Uterus (tissue), 4 donors: ENCODE data around the gene BRMS1L. TPM values are rescaled to one million over a fixed set of nuclear protein-coding genes. Genes with fewer than 3 reads are reported as not detected.
"Not testable (repeated sequence)": the region's sequence is repeated elsewhere in the genome, so short reads cannot be mapped to it uniquely, and the experiment has no call there.

Experiments
- DNase-seq, 2 donors: peaks; one replicate each; pipeline ENCODE4 v3.0.0-alpha.2; 2019 to 2020
- H3K27ac ChIP-seq, 2 donors: fragments of 200-600 bp; sonication (generic); 1 replicate in 1 of 2; 2 replicates in 1 of 2; pipeline ENCODE4 v1.5.1; 2016 to 2018
- H3K27me3 ChIP-seq, 2 donors: fragments of 200-600 bp; sonication (generic); one replicate each; pipeline ENCODE4 v1.5.1; 2018 to 2019; ENCODE audit warnings: control low read depth in 1 of 2
- H3K36me3 ChIP-seq, 2 donors: fragments of 200-600 bp; sonication (generic); one replicate each; pipeline ENCODE4 v1.5.1; 2019; ENCODE audit warnings: control low read depth in 1 of 2
- H3K4me1 ChIP-seq, 2 donors: fragments of 200-600 bp; sonication (generic); one replicate each; pipeline ENCODE4 v1.5.1; 2018 to 2019; ENCODE audit warnings: control low read depth in 1 of 2
- H3K4me3 ChIP-seq, 2 donors: fragments of 200-600 bp; sonication (generic); 1 replicate in 1 of 2; 2 replicates in 1 of 2; pipeline ENCODE4 v1.5.1; 2018 to 2019; ENCODE audit warnings: mild to moderate bottlenecking in 1 of 2
- H3K9me3 ChIP-seq, 2 donors: fragments of 200-600 bp; sonication (generic); one replicate each; pipeline ENCODE4 v1.5.1; 2019; ENCODE audit warnings: control low read depth in 1 of 2
- POLR2A ChIP-seq, 2 donors: fragments of 450-650 bp; IDR thresholded peaks; one replicate each; pipeline ENCODE4 v1.6.1; 2016; ENCODE audit warnings: antibody characterized with exemption in 2 of 2, mild to moderate bottlenecking in 1 of 2, moderate library complexity in 1 of 2
- intact Hi-C: fragments of 100-400 bp; cut with DNase I; formaldehyde crosslinking; loops from one replicate; pipeline ENCODE4 v1.15.1; 2023; ENCODE audit warnings: low total_unique reads
- total RNA-seq, 4 donors: library from RNA; depleted of rRNA in 3 of 4; stranded (reverse); fragments of >200 nt in 3 of 4; gene quantifications; one replicate each; pipeline versions ENCODE4 v1.1.0 to v1.2.4, GENCODE V29; 2014 to 2023
- TF ChIP-seq, protein P1 (sequence below), 4 experiments: fragments of 200-600 bp in 2 of 4; fragments of 450-650 bp in 2 of 4; sonication (generic) in 2 of 4; IDR thresholded peaks; one replicate each; pipeline ENCODE4 v1.5.1; 2016 to 2019; ENCODE audit warnings: antibody characterized with exemption in 4 of 4, mild to moderate bottlenecking in 2 of 4, moderate library complexity in 1 of 4
- donor health status: DM: yes; HTN: yes; CAD: no.

The BRMS1L gene
- total RNA-seq, 4 donors from 2014 or later: 1.5 to 16.3 (median 8.5) TPM

DNA sequence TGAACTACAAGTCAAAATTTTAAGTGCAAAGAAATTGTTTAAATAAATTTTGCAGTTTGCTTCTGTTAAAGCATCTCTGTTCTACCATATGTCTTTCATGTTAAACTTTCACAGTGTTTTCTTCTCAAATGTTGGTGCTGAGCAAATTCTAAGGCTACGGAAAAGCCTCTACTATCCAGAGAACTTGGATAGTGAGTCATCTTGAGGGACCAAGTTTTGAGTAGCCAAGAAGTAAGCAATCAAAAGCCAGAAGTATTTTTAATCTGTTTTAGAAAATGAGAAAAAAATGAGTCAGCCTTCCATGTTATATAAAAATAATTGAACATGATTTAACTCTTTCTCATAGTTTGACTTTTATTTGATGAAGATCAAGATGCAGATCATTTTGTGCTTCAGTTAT, 3.3 kb downstream of the BRMS1L start:
- Histone ChIP-seq H3K4me3 (no peak overlapping the region), H3K4me1 (no peaks in the 10 kb centered on the region), H3K36me3 (no peaks in the 10 kb centered on the region), H3K9me3 (no peaks in the 10 kb centered on the region), H3K27ac (no peak overlapping the region), H3K27me3 (no peaks in the 10 kb centered on the region)
- TF ChIP-seq, protein P1, sequence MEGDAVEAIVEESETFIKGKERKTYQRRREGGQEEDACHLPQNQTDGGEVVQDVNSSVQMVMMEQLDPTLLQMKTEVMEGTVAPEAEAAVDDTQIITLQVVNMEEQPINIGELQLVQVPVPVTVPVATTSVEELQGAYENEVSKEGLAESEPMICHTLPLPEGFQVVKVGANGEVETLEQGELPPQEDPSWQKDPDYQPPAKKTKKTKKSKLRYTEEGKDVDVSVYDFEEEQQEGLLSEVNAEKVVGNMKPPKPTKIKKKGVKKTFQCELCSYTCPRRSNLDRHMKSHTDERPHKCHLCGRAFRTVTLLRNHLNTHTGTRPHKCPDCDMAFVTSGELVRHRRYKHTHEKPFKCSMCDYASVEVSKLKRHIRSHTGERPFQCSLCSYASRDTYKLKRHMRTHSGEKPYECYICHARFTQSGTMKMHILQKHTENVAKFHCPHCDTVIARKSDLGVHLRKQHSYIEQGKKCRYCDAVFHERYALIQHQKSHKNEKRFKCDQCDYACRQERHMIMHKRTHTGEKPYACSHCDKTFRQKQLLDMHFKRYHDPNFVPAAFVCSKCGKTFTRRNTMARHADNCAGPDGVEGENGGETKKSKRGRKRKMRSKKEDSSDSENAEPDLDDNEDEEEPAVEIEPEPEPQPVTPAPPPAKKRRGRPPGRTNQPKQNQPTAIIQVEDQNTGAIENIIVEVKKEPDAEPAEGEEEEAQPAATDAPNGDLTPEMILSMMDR (IDR thresholded peaks at IDR 0.05): no peak
- TF ChIP-seq POLR2A (IDR thresholded peaks at IDR 0.05): no peak
- no peak for DNase-seq
- intact Hi-C loops: no loop called here

- Histone ChIP-seq H3K36me3 (no peaks in the 10 kb centered on the region), H3K27ac (no peak overlapping the region)
- intact Hi-C loops: no loop called here
Measured at GRCh38 chr14:35835208-35835982, 9.3 kb downstream of the BRMS1L start.

DNA sequence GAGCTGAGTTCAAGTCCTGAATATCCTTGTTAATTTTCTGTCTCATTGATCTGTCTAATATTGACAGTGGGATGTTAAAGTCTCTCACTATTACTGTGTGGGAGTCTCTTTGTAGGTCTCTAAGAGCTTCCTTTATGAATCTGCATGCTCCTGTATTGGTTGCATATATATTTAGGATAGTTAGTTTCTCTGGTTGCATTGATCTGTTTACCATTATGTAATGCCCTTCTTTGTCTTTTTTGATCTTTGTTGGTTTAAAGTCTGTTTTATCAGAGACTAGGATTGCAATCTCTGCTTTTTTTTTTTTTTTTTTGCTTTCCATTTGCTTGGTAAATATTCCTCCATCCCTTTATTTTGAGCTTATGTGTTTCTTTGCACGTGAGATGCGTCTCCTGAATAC, 15.6 kb downstream of the BRMS1L start:
- H3K27ac ChIP-seq, H3K27me3 ChIP-seq, H3K36me3 ChIP-seq, H3K4me1 ChIP-seq, intact Hi-C loops, H3K9me3 ChIP-seq, H3K4me3 ChIP-seq, DNase-seq: not testable (repeated sequence)

More at GRCh38 chr14:35835208-35835982, 9.3 kb downstream of the BRMS1L start:
- H3K4me1 ChIP-seq: no peaks in the 10 kb centered on the region
- TF ChIP-seq POLR2A (IDR thresholded peaks at IDR 0.05): no peak
- no peak for DNase-seq
- no peak overlapping the region for H3K4me3 ChIP-seq
- H3K9me3 ChIP-seq: no peaks in the 10 kb centered on the region
- no peaks in the 10 kb centered on the region for H3K27me3 ChIP-seq

GRCh38 chr14:35842245-35842644, 16.1 kb downstream of the BRMS1L start:
- H3K27me3 ChIP-seq, H3K27ac ChIP-seq, H3K4me1 ChIP-seq, H3K4me3 ChIP-seq, intact Hi-C loops, H3K9me3 ChIP-seq, H3K36me3 ChIP-seq, DNase-seq: not testable (repeated sequence)

DNA sequence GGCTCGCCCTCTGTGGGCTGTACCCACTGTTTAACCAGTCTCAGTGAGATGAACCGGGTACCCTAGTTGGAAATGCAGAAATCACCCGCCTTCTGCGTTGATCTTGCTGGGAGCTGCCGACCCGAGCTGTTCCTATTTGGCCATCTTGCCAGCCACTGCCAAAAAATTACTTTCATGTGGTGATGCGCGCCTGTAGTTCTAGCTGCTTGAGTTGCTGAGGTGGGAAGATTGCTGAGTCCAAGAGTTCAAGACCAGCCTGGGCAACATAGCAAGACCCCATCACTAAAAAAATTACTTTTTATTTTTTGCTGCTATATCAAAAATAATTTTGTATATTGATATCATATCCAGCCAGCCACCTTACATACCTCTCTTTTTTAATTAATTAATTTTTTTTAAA, 18.4 kb downstream of the BRMS1L start:
- H3K36me3 ChIP-seq: no peaks in the 10 kb centered on the region
- no peaks in the 10 kb centered on the region for H3K4me1 ChIP-seq
- H3K4me3 ChIP-seq: no peak overlapping the region
- no peak overlapping the region for H3K27ac ChIP-seq
- no peaks in the 10 kb centered on the region for H3K27me3 ChIP-seq
- no peaks in the 10 kb centered on the region for H3K9me3 ChIP-seq
- intact Hi-C loops: no loop called here
- TF ChIP-seq POLR2A (IDR thresholded peaks at IDR 0.05): no peak
- TF ChIP-seq, protein P1 (IDR thresholded peaks at IDR 0.05): no peak
- DNase-seq: no peak

- no peak overlapping the region for H3K4me3 ChIP-seq
- no peaks in the 10 kb centered on the region for H3K4me1 ChIP-seq
- DNase-seq: no peak
- intact Hi-C loops: no loop called here
- no peaks in the 10 kb centered on the region for H3K9me3 ChIP-seq
- no peak for TF ChIP-seq POLR2A (IDR thresholded peaks at IDR 0.05)
- TF ChIP-seq, protein P1 (IDR thresholded peaks at IDR 0.05): no peak
- no peak overlapping the region for H3K27ac ChIP-seq
- H3K27me3 ChIP-seq: no peaks in the 10 kb centered on the region
- H3K36me3 ChIP-seq: no peaks in the 10 kb centered on the region
Measured at GRCh38 chr14:35847636-35848035, 21.5 kb downstream of the BRMS1L start.

GRCh38 chr14:35849122-35849521, 23.0 kb downstream of the BRMS1L start:
- no peak for TF ChIP-seq POLR2A (IDR thresholded peaks at IDR 0.05)
- TF ChIP-seq, protein P1 (IDR thresholded peaks at IDR 0.05): no peak
- Histone ChIP-seq H3K4me1 (no peaks in the 10 kb centered on the region), H3K36me3 (no peaks in the 10 kb centered on the region), H3K27me3 (no peaks in the 10 kb centered on the region), H3K9me3 (no peaks in the 10 kb centered on the region), H3K27ac (no peak overlapping the region), H3K4me3 (no peak overlapping the region)
- no peak for DNase-seq
- intact Hi-C loops: no loop called here
